ENCODE measurements around the gene CRY2.

- TF ChIP-seq CTCF (optimal IDR thresholded peaks at IDR 0.05 in 1 of 3, IDR thresholded peaks at IDR 0.05 in 1 of 3, conservative IDR thresholded peaks at IDR 0.05 in 1 of 3; ENCODE audit: extremely low read depth in 1 of 3, insufficient read depth in 2 of 3, low read length in 3 of 3): no peak
- TF ChIP-seq EZH2 (IDR thresholded peaks at IDR 0.05; ENCODE audit: low read length): no peak
Observed at GRCh38 chr11:45920531-45921477, 73.5 kb downstream of the CRY2 start.
